Measurements from ENCODE around the gene TBX19.

Gene TBX19

DNA sequence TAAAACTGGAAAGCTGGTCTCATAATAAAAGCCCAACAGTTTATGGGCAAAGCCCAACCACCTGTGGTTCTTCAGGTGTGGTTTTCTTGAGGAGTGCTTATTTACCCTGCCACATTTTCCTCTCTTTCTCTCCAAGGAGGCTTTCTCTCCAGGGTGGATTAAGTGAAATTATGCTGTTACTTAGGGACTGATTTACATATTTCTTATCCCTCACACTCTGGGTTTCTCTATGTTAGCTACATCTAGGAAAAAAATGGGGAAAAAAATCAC, 4.8 kb downstream of the TBX19 start:
- DNase-seq = no peak

GRCh38 chr1:168285971-168286927, 5.6 kb downstream of the TBX19 start:
- no peak for DNase-seq

DNA sequence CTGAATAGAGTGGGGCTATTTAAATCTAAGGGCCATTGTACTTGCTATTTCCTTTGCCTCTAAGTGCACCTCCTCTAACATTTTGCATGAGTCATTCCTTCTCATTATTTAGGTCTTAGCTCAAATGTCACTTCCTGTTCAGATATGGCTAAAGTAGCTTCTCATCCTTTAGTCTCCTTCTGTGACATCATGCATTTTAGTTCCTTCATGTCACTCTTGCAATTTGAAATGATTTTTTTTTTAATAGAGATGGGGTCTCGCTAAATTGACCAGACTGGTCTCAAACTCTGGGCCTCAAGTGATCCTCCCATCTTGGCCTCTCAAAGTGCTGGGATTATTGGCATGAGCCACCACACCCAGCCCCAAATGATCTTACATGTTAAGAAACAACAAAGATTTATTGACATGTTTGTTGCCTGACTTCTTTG, 6.6 kb downstream of the TBX19 start:
- no peak for DNase-seq

DNA sequence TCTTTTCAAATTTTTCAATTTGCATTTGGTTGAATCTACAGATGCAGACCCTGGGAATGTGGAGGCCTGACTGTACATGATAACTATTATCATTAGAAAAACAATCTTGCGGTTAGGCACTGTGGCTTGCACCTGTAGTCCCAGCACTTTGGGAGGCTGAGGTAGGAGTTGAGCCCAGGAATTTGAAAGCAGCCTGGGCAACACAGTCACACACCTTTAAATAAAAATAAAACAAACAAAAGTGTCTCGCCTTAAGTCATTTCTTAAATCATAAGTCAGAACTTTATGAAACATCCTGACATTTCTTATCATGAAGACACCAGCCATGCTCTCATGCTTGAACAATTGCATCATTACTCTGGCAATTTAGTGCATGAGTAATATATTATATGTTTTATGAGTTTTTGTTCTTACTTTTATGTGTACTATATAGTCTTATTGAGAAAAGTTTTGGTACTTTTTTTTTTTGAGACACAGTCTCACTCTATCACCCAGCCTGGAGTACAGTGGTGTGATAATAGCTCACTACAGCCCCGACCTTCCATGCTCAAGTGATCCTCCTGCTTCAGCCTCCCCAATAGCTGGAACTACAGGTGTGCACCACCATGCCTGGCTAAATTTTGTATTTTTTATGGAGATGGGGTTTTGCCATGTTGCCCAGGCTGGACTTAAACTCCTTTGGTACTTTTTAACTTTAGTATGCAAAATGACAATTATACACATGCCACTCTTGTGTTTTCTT, 7.8 kb downstream of the TBX19 start:
- DNase-seq = no peak

DNA sequence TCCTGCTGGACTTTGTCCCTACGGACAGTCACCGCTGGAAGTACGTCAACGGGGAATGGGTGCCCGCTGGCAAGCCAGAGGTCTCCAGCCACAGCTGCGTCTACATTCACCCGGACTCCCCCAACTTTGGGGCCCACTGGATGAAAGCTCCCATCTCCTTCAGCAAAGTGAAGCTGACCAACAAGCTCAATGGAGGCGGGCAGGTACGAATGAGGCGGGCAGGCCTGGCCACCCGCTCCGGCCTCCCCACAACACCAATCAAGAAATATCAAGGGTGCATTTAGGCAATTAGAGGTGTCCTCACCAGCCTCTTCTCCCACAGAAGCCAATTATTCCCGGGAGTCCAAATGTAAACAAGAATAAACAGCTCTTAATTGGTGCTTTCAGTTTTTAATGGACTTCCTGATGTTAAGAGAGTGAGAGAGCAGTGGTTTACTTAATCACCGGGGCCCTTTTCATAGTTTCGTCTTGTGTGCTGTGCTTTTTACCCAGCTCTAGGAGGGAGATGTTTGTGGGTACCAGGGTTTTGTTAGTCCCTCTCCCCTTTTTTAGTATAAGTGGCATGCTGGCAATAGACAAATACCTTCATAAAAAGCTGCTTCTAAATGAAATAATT, 10.7 kb downstream of the TBX19 start:
- DNase-seq = no peak

GRCh38 chr1:168293356-168293755, 12.7 kb downstream of the TBX19 start:
- no peak for DNase-seq

DNA sequence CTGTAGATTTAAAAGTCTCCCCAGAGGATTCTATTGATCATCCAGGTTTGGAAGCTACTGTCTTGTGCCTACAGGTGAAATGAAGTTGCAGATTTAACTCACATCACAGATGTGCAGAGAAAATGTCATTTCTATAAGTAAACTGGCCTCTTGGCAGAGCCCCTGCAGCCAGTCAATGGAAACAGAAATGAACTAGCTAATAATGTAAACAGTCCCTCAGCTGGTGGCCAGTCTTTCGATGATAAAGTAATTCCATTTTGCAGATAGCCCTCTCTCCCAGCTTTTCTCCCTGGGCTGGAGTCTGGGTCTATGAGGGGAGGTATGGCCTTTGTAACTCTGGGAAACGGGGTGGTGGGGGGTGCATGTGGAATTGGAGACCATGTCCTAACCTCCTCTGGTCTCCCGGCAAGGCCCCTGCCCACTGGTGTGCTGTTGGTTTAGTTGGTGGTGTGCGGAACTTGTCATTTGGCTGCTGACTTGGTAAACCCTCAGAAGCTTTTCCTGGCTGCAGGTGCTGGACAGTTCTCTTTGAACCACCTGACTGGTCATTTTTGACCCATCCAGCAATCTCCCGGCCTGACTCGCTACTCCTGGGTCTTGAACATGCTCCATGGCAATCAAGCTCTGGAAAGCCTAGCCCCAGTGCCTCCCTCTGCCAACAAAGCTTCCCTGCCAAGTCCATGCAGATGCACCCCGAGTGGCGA, 14.9 kb downstream of the TBX19 start:
- DNase-seq = no peak

DNA sequence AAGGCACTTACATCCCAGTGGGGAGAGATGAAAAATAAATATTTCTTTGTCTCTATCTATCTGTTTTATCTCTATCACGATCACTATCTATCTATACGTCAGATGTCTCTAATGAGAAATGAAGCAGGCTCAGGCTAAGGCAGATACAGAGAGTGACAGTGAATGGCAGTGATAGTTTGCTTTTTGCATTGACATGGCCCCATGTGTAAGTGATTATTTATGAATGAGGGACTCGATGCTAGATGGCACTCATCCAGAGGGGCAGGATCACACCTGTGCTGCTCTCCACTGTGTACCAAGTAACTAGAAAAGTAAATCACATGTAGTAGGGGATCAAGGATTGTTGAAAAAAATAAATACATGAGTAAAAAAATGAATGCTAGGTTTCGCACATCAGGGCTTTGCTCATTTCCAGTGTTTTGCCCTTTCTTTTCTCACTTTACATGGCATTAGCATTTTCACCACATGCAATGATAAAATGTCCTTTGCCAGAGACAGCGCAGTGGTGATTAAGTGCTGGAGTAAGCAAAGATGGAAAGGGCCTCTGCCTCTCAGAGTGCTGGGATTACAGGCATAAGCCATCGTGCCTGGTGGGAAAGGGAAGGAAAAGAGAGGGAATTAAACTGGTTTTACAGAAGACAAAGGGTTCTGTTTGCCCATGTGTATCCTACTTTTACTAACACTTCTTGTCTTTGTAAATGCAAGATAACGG, 16.5 kb downstream of the TBX19 start:
- no peak for DNase-seq

- DNase-seq = no peak
Measured at GRCh38 chr1:168298446-168298845, 17.8 kb downstream of the TBX19 start.

GRCh38 chr1:168300626-168301025, 19.9 kb downstream of the TBX19 start:
- no peak for DNase-seq

DNA sequence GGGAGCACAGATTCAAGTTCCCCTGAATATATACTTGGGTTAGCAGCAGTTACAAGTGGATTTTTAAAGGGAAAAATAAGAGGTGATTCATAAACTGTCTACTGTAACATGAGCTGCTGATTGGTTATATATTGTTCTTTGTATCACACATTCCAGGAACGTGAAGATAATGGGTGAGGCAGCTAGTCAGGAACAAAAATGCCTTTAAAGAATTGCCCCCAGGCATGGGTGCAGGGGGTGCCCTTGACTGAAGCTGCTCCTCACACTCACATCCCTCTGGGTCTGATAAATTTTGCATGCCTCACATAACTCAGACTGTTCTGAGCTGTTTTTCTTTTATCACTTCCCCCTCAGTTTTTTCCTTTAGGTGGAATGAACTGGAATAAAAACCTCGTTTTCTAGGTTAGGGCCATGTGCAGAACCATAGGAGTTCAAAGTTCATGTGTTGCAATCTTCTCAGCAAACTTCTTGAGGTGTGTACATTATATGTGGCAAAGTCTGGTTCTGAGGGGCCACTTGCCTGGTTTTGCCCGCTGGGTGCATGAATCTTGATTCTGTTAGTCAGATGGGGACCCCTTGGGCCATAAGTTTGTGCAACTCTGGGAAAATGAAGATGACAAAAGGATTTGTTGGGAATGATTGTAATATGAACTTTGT, 21.1 kb downstream of the TBX19 start:
- DNase-seq = no peak

GRCh38 chr1:168303716-168304540, 23.3 kb downstream of the TBX19 start:
- DNase-seq = no peak

- DNase-seq = no peak
Measured at GRCh38 chr1:168304865-168305264, 24.2 kb downstream of the TBX19 start.

GRCh38 chr1:168312718-168313604, 32.3 kb downstream of the TBX19 start:
- no peak for DNase-seq

DNA sequence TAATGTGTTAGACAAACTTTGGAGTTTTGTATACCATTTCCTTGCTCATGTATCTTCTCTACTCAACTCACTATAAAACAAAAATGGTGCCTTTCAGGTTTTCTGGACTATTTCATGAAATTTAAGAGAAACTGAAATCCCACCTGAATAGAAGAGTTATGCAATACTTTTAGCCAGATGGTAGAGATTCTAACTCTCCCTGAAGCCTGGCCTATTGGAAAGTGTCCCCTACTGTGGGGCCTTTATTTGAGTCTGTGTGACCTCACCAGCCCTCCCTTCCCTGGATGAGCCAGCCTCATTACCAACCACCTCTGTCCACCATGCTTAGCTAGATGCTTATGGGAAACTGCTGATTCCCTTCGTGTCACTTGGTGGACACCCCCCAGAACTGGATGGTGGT, 35.5 kb downstream of the TBX19 start:
- no peak for DNase-seq

GRCh38 chr1:168317309-168317708, 36.6 kb downstream of the TBX19 start:
- no peak for DNase-seq

DNA sequence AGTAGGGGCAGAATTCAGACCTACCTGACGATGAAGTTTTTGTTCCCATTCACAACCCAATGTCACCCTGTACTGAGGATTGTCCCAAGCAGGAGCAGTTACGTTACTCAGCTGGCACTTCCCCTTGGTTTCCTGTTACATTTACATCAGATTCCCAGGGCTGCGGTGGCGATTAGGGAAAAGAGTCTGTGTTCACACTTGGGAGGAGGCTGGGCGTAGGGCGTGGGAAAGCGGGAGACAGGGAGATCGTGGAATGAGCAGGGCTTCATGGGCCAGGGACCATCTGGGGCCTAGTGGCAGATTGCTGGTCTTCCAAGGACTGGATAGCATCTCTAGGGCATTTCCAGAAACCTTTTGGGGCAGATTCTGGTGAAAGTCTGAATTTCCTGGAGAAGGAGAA, 39.0 kb downstream of the TBX19 start:
- DNase-seq = no peak

DNA sequence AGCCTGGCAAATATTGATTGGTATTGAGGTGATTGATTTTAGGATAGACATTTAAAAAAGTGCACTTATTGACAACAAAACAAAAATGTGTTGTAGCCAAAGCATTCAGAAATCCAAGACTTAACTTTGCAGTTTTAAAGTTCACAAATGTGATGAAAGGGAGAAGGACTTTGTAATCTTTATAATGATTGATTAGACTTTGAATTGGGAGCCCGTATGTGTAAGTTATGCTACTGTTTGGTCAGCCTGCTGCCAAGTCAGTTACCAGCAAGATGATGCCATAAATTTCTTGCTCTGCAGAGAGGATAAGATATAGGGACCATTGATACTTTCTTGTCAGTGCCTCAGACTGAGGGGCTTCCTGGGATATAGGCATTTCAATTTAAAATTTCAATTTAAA, 39.5 kb downstream of the TBX19 start:
- DNase-seq = no peak

DNA sequence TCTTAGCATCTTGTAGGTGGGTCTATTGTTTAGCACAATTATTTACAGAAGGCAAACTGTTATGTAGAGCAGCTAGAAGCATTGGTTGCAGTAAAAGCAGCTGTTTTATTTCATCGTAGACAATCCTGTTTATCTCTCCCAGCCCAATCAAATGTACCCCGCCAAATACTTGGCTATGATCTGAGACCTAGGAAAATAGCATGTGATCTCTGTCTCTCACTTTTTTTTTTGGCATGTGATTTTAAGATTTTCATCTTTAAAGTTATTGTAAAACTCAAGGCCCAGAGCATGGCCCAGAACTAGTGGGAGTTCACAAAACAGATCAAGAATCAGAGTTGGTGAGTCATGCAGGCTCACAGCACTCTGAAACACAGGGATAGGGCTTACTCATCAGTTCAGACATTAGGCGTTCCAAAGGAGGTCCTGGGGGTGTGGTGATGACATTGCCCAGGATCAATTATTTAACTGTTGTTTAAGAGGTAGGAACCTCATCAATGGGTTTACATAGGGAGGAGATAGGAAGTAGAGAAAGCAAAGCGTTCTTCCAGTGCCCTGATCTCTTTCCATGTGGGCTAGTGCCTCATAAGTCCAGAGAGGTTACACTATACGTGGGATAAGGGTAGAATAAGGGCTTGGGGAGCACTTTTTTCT, 40.2 kb downstream of the TBX19 start:
- no peak for DNase-seq

GRCh38 chr1:168321945-168322344, 41.3 kb downstream of the TBX19 start:
- no peak for DNase-seq
